Panc1 (cell line): ENCODE measurements around the gene ZNF835. TPM values are rescaled to one million over a fixed set of nuclear protein-coding genes. Genes with fewer than 3 reads are reported as not detected.

ENCODE experiments used
- ATAC-seq: fragments of 200-7000 bp; cut with Tn5 transposase; 2 replicates; pipeline ENCODE4 v1.9.1; 2020; ENCODE audit warnings: mild to moderate bottlenecking, moderate library complexity
- BruUV-seq: library from RNA; stranded (reverse); fragments of 400-500 nt; replicated peaks from 2 replicates; lab custom pipeline; 2021; lab: Mats Ljungman, UMichigan
- CTCF ChIA-PET: fragments of 300-600 bp; sonication (Branson Sonifier 250); formaldehyde crosslinking; loops from one replicate; lab custom pipeline; 2022; ENCODE audit warnings: antibody characterized with exemption; lab: Charles Lee
- POLR2A ChIA-PET: fragments of 300-600 bp; sonication (Branson Sonifier 250); formaldehyde crosslinking; loops from one replicate; lab custom pipeline; 2022; ENCODE audit warnings: antibody characterized with exemption; lab: Charles Lee
- DNase-seq: peaks from one replicate; pipeline ENCODE4 v3.0.0-alpha.2; 2010; ENCODE audit warnings: low read depth, low spot score
- H3K27ac ChIP-seq: 2 replicates; pipeline ENCODE4 v1.5.1; 2011; ENCODE audit warnings: mild to moderate bottlenecking, low read length, inconsistent platforms
- H3K27me3 ChIP-seq: fragments of 200-500 bp; sonication (Bioruptor generic); 2 replicates; pipeline ENCODE4 v1.6.0; 2014; ENCODE audit warnings: low read length, inconsistent platforms; ENCODE audit not compliant: control insufficient read depth, insufficient read depth
- H3K36me3 ChIP-seq: fragments of 200-500 bp; sonication (Bioruptor generic); 2 replicates; pipeline ENCODE4 v1.5.1; 2014; ENCODE audit warnings: inconsistent platforms, mild to moderate bottlenecking, low read length, moderate library complexity; ENCODE audit not compliant: control insufficient read depth, insufficient read depth
- H3K4me1 ChIP-seq: 2 replicates; pipeline ENCODE4 v1.5.1; 2011; ENCODE audit warnings: inconsistent platforms, mild to moderate bottlenecking, low read length, moderate library complexity; ENCODE audit not compliant: control insufficient read depth, insufficient read depth
- H3K4me3 ChIP-seq, 2 experiments: 2 replicates each; pipeline ENCODE4 v1.5.1; 2011 to 2012; ENCODE audit warnings: low read depth in 2 of 2, low read length in 2 of 2, mild to moderate bottlenecking in 2 of 2, inconsistent platforms in 1 of 2, moderate library complexity in 1 of 2
- H3K9me3 ChIP-seq: fragments of 200-500 bp; sonication (Bioruptor generic); 2 replicates; pipeline ENCODE4 v1.5.1; 2014; ENCODE audit warnings: low read depth, mild to moderate bottlenecking, inconsistent platforms, low read length, moderate library complexity; ENCODE audit not compliant: control insufficient read depth, insufficient read depth
- POLR2AphosphoS5 ChIP-seq: IDR thresholded peaks from 2 replicates; pipeline ENCODE4 v1.6.1; 2012; ENCODE audit warnings: mild to moderate bottlenecking, low read depth, low read length, moderate library complexity
- SIN3A ChIP-seq: IDR thresholded peaks from 2 replicates; pipeline ENCODE4 v1.6.1; 2012; ENCODE audit warnings: low read depth, mild to moderate bottlenecking, low read length, moderate library complexity, borderline replicate concordance; ENCODE audit not compliant: insufficient read depth
- TCF7L2 ChIP-seq: IDR thresholded peaks from 2 replicates; pipeline ENCODE4 v1.6.1; 2011; ENCODE audit warnings: mild to moderate bottlenecking, low read depth, low read length, inconsistent platforms
- in situ Hi-C: cut with HindIII; loops from 2 replicates; pipeline ENCODE4 v1.10.0; 2016; ENCODE audit warnings: low sequenced_read_pairs, low pct_unique_long_range_greater_than_20kb
- intact Hi-C: fragments of 100-400 bp; cut with micrococcal nuclease; formaldehyde crosslinking; loops from one replicate; pipeline ENCODE4 v1.10.0; 2022; ENCODE audit not compliant: unreplicated experiment
- total RNA-seq: library from RNA; stranded (reverse); gene quantifications from one replicate; pipeline ENCODE4 v1.2.1, GENCODE V29; 2021; ENCODE audit not compliant: unreplicated experiment
- TF ChIP-seq, protein P1 (sequence below), 2 experiments: IDR thresholded peaks; 2 replicates each; pipeline ENCODE4 v1.6.1; 2011 to 2012; ENCODE audit warnings: low read depth in 2 of 2, control low read depth in 1 of 2, low read length in 1 of 2, mild to moderate bottlenecking in 1 of 2, moderate library complexity in 1 of 2; ENCODE audit not compliant: insufficient read depth in 1 of 2
- TF ChIP-seq, protein P2 (sequence below): fragments of 450-650 bp; IDR thresholded peaks from 2 replicates; pipeline ENCODE4 v1.5.1; 2017; ENCODE audit warnings: mild to moderate bottlenecking

ZNF835 gene
- total RNA-seq, 1 experiment from 2014 or later: not detected

DNA sequence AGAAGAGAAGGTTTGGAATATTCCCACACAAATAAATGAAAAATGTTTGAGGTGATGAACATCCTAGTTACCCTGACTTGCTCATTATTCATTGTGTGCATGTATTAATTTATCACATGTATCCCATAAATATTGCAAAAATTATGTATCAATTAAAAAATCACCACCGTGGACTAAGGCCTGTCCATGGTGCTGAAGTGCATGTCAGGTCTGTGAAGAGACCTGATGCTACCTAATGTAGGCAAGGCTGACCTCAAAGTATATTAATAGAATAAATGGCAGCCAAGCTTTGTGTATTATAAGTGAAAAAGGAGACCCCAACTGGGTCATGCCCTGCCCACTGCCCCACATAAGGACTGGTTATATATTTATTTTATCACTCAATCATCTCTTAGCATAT is 34.4 kb upstream of the ZNF835 start:
- DNase-seq: no peak
- POLR2A ChIA-PET: no interaction called here
- Histone ChIP-seq H3K4me3 (no peak overlapping the region), H3K27ac (no peak overlapping the region), H3K9me3 (peaks cover 10% of the 10 kb centered on the region; the same call in 1 of the 2 replicates), H3K36me3 (no peaks in the 10 kb centered on the region), H3K27me3 (no peaks in the 10 kb centered on the region), H3K4me1 (no peaks in the 10 kb centered on the region)
- no TSS peak for BruUV-seq
- CTCF ChIA-PET: no interaction called here
- TF ChIP-seq, protein P1, sequence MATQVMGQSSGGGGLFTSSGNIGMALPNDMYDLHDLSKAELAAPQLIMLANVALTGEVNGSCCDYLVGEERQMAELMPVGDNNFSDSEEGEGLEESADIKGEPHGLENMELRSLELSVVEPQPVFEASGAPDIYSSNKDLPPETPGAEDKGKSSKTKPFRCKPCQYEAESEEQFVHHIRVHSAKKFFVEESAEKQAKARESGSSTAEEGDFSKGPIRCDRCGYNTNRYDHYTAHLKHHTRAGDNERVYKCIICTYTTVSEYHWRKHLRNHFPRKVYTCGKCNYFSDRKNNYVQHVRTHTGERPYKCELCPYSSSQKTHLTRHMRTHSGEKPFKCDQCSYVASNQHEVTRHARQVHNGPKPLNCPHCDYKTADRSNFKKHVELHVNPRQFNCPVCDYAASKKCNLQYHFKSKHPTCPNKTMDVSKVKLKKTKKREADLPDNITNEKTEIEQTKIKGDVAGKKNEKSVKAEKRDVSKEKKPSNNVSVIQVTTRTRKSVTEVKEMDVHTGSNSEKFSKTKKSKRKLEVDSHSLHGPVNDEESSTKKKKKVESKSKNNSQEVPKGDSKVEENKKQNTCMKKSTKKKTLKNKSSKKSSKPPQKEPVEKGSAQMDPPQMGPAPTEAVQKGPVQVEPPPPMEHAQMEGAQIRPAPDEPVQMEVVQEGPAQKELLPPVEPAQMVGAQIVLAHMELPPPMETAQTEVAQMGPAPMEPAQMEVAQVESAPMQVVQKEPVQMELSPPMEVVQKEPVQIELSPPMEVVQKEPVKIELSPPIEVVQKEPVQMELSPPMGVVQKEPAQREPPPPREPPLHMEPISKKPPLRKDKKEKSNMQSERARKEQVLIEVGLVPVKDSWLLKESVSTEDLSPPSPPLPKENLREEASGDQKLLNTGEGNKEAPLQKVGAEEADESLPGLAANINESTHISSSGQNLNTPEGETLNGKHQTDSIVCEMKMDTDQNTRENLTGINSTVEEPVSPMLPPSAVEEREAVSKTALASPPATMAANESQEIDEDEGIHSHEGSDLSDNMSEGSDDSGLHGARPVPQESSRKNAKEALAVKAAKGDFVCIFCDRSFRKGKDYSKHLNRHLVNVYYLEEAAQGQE (IDR thresholded peaks at IDR 0.05; ENCODE audit: insufficient read depth in 1 of 2, low read depth in 2 of 2, low read length in 1 of 2): peak; percentile 82 to 92
- TF ChIP-seq SIN3A: no peak
- in situ Hi-C loops (no loop called here), intact Hi-C loops (no loop called here)
- ATAC-seq: no peak

DNA sequence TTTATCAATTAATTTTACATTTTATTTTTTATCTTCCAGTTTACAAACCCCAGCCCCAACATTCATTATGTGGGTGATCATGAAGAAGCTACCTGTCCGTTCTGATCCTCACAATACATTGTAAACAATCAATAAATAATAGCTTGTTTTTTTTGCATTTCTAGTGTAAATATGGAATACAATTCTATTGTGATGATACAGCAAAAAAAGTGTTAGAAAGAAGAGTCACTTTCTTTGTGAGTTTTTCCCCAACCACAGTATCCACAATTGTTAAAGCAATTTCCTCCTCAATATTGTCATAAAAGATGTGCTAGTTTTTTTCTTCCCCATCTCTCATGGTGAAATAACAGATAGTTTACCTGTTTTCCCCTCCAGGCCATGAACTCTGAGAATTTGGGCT is 30.3 kb upstream of the ZNF835 start:
- CTCF ChIA-PET: no interaction called here
- no peaks in the 10 kb centered on the region for H3K4me1 ChIP-seq
- H3K4me3 ChIP-seq: no peak overlapping the region
- POLR2A ChIA-PET: no interaction called here
- no peak overlapping the region for H3K27ac ChIP-seq
- ATAC-seq (no peak), DNase-seq (no peak)
- H3K9me3 ChIP-seq: peaks cover 15% of the 10 kb centered on the region; the same call in 1 of the 2 replicates
- H3K36me3 ChIP-seq: no peaks in the 10 kb centered on the region
- no peaks in the 10 kb centered on the region for H3K27me3 ChIP-seq
- intact Hi-C loops (no loop called here), in situ Hi-C loops (no loop called here)
- TF ChIP-seq SIN3A (no peak), POLR2AphosphoS5 (no peak), TCF7L2 (no peak)
- TF ChIP-seq, protein P1 (IDR thresholded peaks at IDR 0.05; ENCODE audit: insufficient read depth in 1 of 2, low read depth in 2 of 2, low read length in 1 of 2): no peak
- TF ChIP-seq, protein P2, sequence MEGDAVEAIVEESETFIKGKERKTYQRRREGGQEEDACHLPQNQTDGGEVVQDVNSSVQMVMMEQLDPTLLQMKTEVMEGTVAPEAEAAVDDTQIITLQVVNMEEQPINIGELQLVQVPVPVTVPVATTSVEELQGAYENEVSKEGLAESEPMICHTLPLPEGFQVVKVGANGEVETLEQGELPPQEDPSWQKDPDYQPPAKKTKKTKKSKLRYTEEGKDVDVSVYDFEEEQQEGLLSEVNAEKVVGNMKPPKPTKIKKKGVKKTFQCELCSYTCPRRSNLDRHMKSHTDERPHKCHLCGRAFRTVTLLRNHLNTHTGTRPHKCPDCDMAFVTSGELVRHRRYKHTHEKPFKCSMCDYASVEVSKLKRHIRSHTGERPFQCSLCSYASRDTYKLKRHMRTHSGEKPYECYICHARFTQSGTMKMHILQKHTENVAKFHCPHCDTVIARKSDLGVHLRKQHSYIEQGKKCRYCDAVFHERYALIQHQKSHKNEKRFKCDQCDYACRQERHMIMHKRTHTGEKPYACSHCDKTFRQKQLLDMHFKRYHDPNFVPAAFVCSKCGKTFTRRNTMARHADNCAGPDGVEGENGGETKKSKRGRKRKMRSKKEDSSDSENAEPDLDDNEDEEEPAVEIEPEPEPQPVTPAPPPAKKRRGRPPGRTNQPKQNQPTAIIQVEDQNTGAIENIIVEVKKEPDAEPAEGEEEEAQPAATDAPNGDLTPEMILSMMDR: no peak
- BruUV-seq: no TSS peak
